OCI-LY7 (cell line): ENCODE results near the gene FNIP1.

Experiments
- CTCF ChIP-seq: fragments of 200-600 bp; sonication (generic); conservative IDR thresholded peaks from 2 replicates; pipeline ENCODE4 v1.5.1; 2014; ENCODE audit warnings: mild to moderate bottlenecking, antibody characterized with exemption, low read length, moderate library complexity, mixed read lengths
- EZH2phosphoT487 ChIP-seq: fragments of 200-600 bp; sonication (generic); IDR thresholded peaks from 2 replicates; pipeline ENCODE4 v1.6.1; 2018; ENCODE audit warnings: low read depth, borderline replicate concordance, mild to moderate bottlenecking, mixed run types, antibody characterized with exemption, low read length, moderate library complexity, mixed read lengths

GRCh38 chr5:131710391-131710790 lies 86.4 kb downstream of the FNIP1 start:
- TF ChIP-seq EZH2phosphoT487, result no peak
- TF ChIP-seq CTCF, result no peak
